Posterior cingulate gyrus (tissue), 11 donors: ENCODE results near the gene THTPA.

ENCODE experiments used
- DNase-seq, 10 donors: peaks; one replicate each; pipeline versions ENCODE4 v3.0.0 to v3.0.0-alpha.2; 2020 to 2021; ENCODE audit warnings: mixed read lengths in 3 of 10
- intact Hi-C: fragments of 100-400 bp; cut with DNase I; formaldehyde crosslinking; loops from one replicate; pipeline ENCODE4 v1.15.1; 2023

Gene THTPA, protein sequence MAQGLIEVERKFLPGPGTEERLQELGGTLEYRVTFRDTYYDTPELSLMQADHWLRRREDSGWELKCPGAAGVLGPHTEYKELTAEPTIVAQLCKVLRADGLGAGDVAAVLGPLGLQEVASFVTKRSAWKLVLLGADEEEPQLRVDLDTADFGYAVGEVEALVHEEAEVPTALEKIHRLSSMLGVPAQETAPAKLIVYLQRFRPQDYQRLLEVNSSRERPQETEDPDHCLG

DNA sequence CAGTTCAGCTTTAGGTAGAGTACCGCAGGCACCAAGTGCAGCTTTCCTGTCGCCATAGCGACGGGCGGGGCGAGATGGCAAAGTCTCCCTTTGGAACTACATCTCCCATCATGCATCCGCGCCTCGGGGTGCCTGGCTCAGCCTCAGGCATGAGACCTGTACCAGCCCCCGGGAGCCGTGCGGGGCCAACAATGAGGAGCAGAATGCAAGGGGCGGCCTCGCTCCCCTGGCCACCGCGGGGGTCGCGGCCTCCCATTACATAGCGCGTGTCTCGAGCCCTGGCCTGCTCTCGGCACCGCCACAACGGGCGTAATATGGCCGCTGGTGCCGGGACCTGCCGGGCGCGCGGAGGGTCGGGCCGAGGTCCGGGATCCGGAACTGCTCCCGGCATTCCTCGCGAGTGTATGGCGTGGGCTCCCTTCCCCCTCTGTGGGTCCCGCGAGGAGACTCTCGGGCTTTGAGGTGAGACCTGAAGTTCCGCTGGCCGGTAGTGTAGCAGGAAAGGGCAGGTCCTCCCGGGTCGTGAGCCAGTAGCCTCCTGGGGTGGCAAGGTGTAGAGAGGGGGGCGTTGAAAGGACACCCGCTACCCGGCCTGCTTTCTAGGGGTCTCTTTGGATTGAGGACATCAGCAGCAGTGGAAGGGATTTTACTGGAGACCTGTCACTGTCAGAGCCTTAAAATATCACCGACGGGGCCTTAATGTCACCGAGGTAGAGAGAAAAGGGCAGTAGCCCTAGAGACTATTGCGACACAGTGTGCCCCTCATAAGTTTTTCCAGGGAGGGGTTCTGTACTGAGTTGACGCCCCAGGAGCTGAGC is at the start of gene THTPA:
TSS of gene THTPA (plus strand) at position 390 of the 818 bp plus-strand sequence. CDS start 487 bp downstream, outside the sequence.
- intact Hi-C loops, result loop anchor here (5.0 kb wide), 1 partner anchor 229 kb away; no protein-coding TSS in a partner anchor
- DNase-seq, result peak; percentile 89 to 99 (median 92)

DNA sequence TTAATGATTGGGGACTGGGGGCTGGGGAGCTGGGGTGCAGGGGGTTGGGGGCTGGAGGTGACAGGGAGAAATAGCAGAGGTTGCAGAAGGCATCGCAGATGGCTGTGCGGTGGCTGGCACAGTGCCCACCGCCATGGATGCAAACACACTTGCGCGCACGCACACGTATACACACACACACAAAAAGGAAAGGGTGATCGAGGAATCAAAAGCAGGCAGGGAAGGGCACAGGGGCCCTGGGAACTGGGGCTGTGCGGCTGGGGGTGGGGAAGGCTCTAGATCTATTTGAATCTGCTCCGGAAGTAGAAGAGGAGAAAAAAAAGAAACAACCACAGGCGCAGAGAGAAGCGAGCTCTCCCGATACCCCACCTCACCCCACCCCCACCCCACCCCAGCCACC is 43.9 kb upstream of the THTPA start:
- peak in 4 of 10 donors; percentile 29 to 90 (median 54) for DNase-seq
- intact Hi-C loops, result loop anchor here (2.0 kb wide), 1 partner anchor 29 kb away; no protein-coding TSS in a partner anchor

DNA sequence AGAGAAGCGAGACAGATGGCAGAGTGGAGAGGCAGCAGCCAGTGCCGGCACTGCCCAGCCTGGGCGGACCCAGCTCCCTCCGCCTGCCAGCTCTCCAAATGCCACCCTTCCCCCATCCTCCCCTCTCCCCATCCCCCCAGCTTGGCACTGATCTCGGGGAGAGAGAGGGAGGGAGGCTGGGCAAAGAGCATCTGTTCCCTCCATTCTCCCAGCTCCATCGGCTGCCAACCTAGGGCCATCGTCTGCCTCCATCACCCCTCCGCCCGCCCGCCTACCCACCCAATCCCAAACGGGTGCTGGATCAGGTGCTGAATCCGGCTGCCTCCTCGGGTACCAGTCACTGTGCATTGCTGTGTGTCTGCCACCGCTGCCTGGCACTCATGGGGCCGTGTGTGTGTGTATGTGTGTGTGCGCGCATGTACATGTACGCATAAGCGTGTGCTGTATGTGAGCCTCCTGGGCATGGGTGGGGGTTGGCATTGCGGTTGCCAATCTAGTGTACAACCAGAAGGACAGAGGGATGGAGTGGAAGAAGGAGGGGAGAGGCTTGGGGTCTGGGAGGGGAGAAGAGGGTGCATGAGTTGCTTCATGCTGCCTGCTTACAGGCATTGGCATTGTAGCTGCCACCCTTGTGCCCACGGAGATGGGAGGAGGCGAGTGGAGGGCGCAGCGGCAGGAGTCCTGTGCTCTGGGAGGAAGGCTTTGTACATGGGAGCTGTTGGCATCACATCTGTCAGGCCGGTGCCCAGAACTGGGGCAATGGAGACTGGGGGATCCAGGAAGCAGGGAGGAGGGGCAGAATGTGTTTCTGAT is 42.9 kb upstream of the THTPA start:
- DNase-seq, result peak; percentile 84 to 98 (median 90)
- intact Hi-C loops, result loop anchor here (2.0 kb wide), 1 partner anchor 30 kb away; no protein-coding TSS in a partner anchor

DNA sequence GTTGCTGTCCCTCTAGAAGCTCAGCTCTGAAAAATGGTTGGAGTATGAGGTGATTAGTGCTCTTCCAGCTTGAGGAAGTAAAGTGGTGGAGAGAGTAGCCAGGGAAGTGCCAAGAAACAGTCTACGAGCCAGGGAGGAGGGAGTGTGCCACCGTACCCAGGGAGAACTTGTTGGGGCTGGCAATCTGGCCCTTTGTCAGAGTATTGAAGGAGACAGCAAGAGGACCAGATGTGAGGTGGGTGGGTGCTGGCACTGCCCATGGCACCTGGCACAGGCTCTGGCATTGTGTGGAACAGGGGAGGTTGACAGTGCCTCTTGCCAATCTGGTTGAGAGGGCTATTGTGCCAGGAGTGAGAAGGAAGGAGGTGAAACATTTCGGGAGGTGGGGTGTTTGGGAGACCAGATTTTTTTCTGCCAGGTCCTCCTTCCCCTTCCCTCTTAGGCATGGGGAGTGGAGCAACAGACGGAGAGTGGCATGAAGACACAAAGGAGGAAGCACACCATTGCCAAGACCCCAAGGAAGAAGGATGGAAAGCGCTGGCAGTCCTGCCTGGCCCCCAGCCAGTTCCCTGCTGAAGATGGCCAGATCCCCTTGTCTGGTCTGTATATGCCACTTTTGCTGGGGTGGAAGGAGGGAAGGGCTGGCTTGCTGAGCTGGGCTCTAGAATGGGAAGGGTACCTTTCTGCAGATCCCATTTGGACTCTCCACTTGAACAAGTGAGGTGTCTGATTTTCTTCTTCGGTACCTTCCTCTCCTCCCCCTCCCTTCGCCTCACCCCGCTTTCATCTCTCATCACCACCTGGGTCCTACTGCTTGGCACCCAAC is 42.0 kb upstream of the THTPA start:
- DNase-seq, result peak; percentile 45 to 96 (median 74)
- intact Hi-C loops, result loop anchor here (2.0 kb wide), 1 partner anchor 31 kb away; no protein-coding TSS in a partner anchor

DNA sequence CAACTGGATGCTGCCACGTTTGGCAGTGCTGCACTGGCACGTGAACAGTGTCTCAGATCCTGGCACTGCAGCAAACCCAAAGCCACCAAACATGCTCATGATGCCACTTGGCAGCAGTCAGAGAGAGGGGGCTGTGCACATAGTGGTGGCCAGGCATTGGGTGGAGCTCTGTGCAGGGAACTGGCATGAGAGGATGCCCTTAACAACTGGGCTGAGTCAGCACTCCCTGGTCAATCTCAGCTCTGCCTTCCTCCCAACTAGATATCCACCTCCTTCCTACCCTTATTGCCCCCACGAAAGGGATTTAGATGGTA is 41.5 kb upstream of the THTPA start:
- peak in 8 of 10 donors; percentile 53 to 95 (median 67) for DNase-seq

DNA sequence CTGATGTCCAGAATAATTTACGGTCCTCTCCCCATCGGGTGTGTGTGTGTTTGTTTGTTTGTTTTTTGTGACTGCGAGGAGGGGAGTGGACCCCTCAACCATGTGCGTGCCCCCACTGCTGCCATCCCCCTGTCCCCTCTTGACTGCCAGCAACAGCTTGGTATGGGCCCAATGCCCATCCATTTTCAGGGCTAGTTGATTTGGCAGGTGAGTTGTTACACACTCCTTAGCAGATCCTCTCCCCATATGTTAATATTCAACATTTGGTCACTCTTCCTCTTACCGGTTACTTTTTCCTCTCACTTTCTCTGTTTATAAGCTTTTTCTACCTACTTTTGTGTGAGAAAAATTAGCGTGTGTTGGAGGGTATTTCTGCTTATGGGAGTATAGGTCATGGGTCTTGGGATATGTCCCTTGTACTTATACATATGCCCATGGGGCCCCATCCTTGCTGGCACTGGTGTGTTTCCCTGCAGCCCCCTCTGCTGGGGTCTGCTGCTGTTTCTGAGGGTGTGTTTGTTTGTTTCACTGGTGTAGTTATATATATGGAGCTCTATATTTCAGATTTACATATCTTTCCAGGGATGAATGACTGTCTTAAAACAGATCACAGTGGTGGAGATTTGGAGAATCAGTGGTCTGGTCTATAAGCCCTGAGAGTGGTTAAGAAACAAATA is 38.3 kb upstream of the THTPA start:
- no peak for DNase-seq

More for the DNA sequence above, 41.5 kb upstream of the THTPA start:
- intact Hi-C loops, result no loop called here

DNA sequence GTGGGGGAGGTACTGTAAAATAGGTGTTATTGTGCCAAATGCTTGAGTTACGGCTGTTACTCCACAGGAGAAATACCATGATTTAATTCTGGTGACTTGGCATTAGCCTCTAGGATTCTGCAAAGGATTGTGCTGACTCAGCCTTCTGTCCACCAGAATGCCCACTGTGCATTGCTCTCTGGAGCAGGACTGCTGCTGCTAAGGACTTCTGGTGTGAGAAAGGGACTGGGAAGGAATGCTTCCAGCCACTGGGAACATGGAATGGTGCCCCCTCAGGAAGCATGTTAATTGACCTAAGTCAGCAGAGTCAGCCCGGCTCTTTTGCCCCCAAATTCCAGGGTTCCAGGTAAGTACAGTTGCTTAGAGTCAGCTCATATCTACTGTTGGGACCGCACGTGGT is 37.4 kb upstream of the THTPA start:
- no peak for DNase-seq
- intact Hi-C loops, result no loop called here

More for the DNA sequence above, 38.3 kb upstream of the THTPA start:
- intact Hi-C loops, result no loop called here

DNA sequence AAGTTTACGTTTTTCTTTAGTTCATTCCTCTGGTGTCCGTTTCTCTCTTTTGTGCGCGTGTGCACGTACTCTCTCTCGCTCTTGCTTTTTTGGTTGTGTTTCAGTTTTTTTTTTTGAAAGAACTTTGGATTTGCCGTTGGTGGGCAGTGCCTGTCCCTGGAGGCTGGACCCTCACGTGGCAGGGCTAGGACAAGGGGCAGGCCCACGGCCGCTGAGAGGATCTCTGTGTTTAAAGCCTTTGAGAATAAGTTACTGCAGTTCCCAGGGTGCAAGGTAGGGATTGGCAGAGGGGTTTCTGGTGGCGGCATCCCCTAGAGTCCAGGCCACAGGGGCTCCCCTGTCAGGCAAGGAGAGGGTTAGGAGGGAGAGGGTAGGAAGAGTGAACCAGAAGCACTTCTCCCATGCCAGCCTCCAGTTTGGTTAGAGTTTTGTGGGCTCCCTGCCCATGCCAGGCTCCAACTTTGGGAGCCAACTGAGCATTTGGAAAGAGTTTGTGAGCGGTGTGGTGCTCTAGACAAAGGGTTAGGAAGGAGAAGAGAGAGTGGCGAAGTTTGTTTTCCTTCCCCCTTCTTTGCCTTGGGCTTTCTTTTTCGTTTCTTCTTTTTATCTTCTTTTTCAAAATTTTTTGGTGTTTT is 35.1 kb upstream of the THTPA start:
- DNase-seq, result peak in 3 of 10 donors; percentile 75 to 85 (median 78)

DNA sequence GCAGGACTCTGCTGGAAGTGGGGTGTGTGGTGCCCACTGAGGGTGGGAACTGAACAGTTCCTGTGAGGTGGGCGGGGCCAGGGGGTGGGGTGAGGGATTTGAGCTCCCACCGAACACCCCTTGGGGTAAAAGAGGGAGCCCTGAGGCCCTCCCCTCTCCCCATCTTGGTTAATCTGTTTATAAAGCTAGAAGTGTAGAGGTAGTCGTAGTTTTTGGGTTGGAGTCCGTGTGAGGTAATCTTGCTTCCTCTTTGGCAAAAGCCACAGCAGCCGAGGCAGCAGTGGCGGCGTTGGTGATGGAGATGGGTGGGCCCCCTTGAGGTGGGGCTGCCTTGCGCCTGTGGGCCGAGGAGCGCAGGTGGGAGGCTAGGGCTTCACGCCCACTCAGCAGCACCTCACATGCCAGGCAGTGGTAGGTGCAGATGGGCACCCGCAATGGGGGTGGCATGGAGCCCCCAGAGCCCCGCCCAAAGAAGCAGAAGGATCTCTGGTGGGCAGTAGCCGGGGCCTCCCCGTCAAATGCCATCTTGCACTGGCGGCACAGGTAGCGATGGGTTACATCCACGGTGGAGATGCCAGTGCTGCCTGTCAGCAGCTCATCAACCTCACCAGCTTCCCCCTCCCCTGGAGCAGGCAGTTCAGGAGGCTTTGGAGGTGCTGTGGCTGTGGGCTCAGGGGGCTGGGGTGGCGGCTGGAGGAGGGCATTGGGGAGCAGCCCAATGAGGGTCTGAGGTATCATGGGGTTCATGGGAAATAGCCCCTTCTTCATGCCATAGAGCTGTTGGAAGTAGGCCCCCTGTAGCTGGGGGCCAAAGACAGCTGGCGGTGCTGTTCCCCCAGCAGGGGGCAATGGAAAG is 34.1 kb upstream of the THTPA start:
- intact Hi-C loops, result no loop called here
- DNase-seq, result peak in 2 of 10 donors; percentile 73 to 78

More for the DNA sequence above, 35.1 kb upstream of the THTPA start:
- intact Hi-C loops, result no loop called here

DNA sequence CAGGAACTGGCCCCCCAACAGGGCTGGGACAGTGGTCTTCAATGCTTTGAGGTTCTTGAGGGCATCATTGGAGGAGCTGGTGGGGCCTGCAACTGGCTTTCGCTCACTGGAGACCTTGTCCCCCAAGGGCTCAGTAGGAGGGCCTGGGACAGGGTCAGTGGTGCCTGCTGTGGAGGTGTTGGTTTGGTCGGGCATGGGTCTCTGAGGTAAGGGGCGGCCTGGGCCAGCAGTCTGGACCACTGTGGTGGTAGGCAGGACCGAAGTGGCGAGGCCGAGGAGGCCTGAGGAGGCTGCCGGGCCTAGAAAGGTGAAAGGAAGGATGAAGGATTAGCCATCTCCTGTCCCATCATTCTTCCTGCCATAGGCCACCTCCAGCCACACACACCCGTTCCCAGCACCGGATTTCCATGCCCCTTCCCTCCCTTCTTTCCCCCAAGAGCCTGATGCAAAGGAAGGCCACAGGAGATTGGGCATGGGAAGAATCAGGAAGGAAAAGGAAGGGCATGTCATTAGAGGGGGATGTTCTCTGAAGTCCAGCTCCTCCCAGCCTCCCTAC is 33.4 kb upstream of the THTPA start:
- peak in 2 of 10 donors; percentile 63 to 77 for DNase-seq
- intact Hi-C loops, result no loop called here

DNA sequence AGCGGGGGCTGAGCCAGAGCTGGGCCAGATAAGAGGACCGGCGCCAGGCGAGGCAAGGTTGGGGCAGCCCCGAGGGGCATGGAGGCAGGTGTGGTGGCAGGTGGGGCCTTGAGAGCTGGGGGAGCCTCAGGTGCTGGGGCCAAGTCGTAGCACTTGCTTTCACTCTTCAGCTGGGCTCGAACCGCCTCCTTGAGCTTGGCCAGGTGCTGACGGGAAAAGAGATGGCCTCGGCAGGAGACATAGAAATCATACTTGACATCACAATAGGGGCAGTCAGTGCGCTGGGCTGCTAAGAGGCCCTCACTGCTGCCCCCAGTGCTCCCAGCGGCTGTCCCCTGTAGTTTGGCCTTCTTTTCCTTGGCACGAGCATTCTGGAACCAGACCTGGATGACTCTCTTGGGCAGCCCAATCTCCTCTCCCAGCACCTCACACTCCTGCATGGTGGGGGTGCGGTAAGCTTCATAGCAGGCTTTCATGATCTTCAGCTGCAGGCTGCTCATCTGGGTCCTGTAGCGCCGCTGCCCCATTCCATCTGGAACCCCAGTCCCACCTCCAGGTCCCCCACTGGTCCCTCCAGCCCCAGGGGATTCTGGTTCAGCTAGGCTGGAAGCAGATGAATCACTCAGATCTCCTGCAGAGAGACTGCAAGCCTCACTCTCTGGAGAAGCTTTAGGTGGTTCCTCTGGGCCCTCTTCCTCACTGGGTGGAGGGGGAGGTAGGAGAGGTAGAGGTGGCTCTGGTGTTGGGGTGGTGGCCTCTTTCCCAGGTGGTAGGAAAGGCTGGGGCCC is 32.6 kb upstream of the THTPA start:
- intact Hi-C loops, result no loop called here

DNA sequence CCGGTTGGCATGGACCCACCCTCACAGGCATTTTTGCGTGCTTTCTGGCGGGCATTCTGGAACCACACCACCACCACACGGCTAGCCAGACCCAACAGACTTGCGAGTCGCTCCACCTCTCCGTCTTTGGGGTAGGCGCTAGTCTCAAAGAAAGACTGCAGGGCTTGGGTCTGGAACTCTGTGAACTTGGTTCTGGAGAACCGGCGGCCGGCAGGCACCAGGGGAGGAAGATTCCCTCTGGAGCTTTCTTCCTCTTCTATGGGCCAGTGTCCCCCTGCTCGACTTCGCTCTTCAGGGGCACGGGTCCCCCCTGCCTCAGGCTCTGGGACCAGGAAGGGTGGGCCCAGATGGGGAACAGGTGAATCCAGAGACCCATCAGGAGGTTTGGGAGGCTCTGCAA is 31.1 kb upstream of the THTPA start:
- peak in 2 of 10 donors; percentile 63 to 75 for DNase-seq
- intact Hi-C loops, result no loop called here

More for the DNA sequence above, 32.6 kb upstream of the THTPA start:
- DNase-seq, result peak in 1 of 10 donors; percentile 54

DNA sequence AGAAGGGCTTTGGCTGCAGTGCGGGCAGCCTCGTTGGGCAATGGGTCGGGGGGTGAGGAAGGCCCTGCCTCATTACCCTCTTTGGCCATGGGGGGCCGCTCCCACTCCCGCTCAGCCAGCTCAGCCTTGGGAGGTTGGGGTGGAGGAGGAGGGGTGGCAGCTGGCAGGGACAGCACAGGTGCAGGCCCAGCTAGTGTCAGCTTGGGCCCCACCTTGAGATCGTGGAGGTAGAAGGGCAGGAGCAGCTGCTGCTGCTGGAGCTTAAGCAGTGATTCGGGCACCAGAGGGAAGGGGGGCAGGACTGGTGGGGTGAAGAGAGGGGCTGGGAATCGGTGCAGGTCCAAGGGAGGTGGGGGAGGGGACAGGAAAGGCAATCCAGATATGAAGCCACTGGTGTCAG is 30.5 kb upstream of the THTPA start:
- DNase-seq, result peak in 1 of 10 donors; percentile 49
- intact Hi-C loops, result no loop called here

DNA sequence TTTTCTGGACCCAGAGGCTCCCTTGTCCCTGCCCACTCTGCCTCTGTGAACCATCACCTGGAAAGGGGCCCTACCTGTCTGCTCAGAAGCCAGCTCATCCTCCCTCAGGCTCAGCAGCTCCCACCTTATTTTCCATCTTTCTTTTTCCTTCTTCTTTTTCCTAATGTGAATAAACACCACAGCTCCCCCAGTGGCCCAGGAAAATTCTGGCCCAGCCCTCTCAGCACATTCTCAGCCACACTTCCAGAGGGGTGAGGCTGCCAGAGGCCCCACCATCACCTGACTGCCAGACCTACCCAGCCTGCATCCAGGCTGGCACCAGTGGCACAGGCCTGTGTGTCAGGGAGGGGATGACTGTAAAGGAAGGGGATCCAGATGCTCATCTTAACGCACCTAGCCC is 27.5 kb upstream of the THTPA start:
- peak in 3 of 10 donors; percentile 52 to 84 (median 78) for DNase-seq
- intact Hi-C loops, result no loop called here

DNA sequence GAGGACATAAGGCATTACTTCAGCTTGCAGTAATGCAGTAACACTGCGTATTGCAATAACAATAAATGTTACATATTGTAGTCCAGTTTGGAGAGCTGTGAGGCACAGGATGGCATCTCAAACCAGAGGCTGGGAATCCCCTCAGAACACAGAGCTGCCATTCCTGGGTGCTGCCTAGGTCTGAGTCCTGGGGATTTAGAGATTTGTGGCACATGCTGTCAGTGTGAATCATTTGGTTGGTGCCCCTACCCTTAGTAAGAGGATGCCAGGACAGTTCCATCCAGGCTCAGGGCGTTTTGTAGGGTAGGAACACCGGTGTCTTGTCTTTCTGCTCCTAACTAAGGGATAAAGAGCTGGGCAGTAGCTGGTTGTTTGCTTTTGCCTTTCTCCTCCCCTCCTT is 27.1 kb upstream of the THTPA start:
- intact Hi-C loops, result no loop called here
- DNase-seq, result no peak

DNA sequence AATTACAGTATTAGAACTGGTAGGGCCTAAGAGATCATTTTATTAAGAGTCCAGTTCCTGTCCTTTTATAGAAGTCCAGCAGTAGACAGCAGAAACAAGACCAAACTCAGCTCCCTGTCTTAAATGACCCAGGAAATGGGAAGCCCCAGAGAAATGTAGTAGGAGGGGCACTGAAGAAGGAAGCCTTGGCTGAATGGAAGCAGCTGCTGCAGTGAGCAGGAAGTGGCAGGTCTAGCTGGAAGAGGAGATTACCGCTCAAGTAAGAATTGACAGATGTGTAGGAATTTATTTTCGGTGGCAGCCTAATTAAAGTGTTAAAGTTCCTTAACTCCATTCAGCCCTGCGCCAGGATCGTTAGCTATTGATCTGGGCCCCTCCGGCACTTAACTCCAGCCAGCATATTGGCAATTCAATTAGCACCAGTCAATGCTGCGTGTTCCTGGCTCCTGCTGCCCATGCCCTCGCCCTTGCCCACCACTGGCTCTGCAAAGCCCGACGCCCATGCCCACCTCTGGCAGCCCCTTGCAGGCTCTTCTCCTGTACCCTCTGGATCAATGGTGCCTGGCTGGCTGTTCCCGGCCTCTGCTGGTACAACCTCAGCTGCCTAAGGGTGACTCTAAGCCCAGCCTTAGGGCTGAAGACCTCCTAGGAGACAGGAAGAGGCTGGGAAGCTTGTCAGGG is 25.6 kb upstream of the THTPA start:
- intact Hi-C loops, result no loop called here
- DNase-seq, result no peak
